Natural killer cell (primary cell): Measurements from ENCODE around the gene COL3A1. TPM values are rescaled to one million over a fixed set of nuclear protein-coding genes. Genes with fewer than 3 reads are reported as not detected.

ENCODE experiments used
- ATAC-seq, 3 donors: fragments of 150-1000 bp in 2 of 3; fragments of 200-7000 bp in 1 of 3; cut with Tn5 transposase; 1 replicate in 1 of 3; 2 replicates in 2 of 3; pipeline ENCODE4 v1.10.0; 2021; ENCODE audit warnings: mild to moderate bottlenecking in 2 of 3, moderate library complexity in 2 of 3
- DNase-seq, 2 donors: peaks; one replicate each; pipeline versions ENCODE4 v3.0.0 to v3.0.0-alpha.2; 2013 to 2021; ENCODE audit warnings: mixed read lengths in 1 of 2
- H3K27ac ChIP-seq: one replicate; pipeline ENCODE4 v1.5.1; 2013; ENCODE audit warnings: mild to moderate bottlenecking, low read length
- H3K27me3 ChIP-seq: one replicate; pipeline ENCODE4 v1.6.1; 2013; ENCODE audit warnings: low read length; ENCODE audit not compliant: control insufficient read depth, insufficient read depth
- H3K36me3 ChIP-seq: one replicate; pipeline ENCODE4 v1.6.1; 2013; ENCODE audit warnings: low read length; ENCODE audit not compliant: control insufficient read depth, insufficient read depth
- H3K4me1 ChIP-seq: one replicate; pipeline ENCODE4 v1.6.1; 2013; ENCODE audit warnings: low read length; ENCODE audit not compliant: control insufficient read depth, insufficient read depth
- H3K4me3 ChIP-seq: one replicate; pipeline ENCODE4 v1.5.1; 2013; ENCODE audit warnings: low read length
- H3K9me3 ChIP-seq: one replicate; pipeline ENCODE4 v1.6.1; 2013; ENCODE audit warnings: low read length; ENCODE audit not compliant: control insufficient read depth, insufficient read depth
- H3K27ac Mint-ChIP-seq, 2 donors: one replicate each; pipeline ENCODE4 v1.8.0; 2022; ENCODE audit warnings: mild to moderate bottlenecking in 2 of 2, mixed read lengths in 2 of 2, moderate library complexity in 1 of 2
- H3K27me3 Mint-ChIP-seq, 2 donors: one replicate each; pipeline ENCODE4 v1.8.0; 2022; ENCODE audit warnings: low read depth in 2 of 2, mixed read lengths in 2 of 2
- H3K36me3 Mint-ChIP-seq: one replicate; pipeline ENCODE4 v1.8.0; 2022; ENCODE audit warnings: mixed read lengths
- H3K4me1 Mint-ChIP-seq, 2 donors: one replicate each; pipeline ENCODE4 v1.8.0; 2022; ENCODE audit warnings: mixed read lengths in 2 of 2
- H3K4me3 Mint-ChIP-seq: one replicate; pipeline ENCODE4 v1.8.0; 2022; ENCODE audit warnings: mild to moderate bottlenecking, moderate library complexity, mixed read lengths
- H3K9me3 Mint-ChIP-seq, 2 donors: one replicate each; pipeline ENCODE4 v1.8.0; 2022; ENCODE audit warnings: mixed read lengths in 2 of 2
- CTCF ChIP-seq: fragments of 200-600 bp; IDR thresholded peaks from one replicate; pipeline ENCODE4 v1.8.0; 2022; ENCODE audit warnings: antibody characterized with exemption
- WGBS: methylation state at CpG from one replicate; pipeline ENCODE4 v1.1.7; 2013; ENCODE audit warnings: missing lambda C conversion rate; ENCODE audit not compliant: insufficient coverage; 5-methylcytosine and 5-hydroxymethylcytosine counted together
- intact Hi-C: fragments of 100-400 bp; cut with micrococcal nuclease; formaldehyde crosslinking; loops from one replicate; pipeline ENCODE4 v1.14.2; 2022
- total RNA-seq, 4 donors: library from RNA; stranded (reverse); fragments of 120-200 nt in 1 of 4; gene quantifications; one replicate each; pipeline versions ENCODE4 v1.2.3 to v1.2.4, GENCODE V29; 2013 to 2022

The COL3A1 gene
- total RNA-seq, 3 donors from 2014 or later (not counting 1 experiment from before 2014, with no cell fraction given), result not detected

- Mint-ChIP-seq H3K27ac (no peak overlapping the region), H3K9me3 (no peaks in the 10 kb centered on the region), H3K4me3 (no peak overlapping the region), H3K36me3 (no peaks in the 10 kb centered on the region), H3K4me1 (no peaks in the 10 kb centered on the region), H3K27me3 (no peaks in the 10 kb centered on the region)
- Histone ChIP-seq H3K36me3 (no peaks in the 10 kb centered on the region), H3K4me3 (no peak overlapping the region), H3K27me3 (no peaks in the 10 kb centered on the region), H3K27ac (no peak overlapping the region), H3K4me1 (no peaks in the 10 kb centered on the region), H3K9me3 (no peaks in the 10 kb centered on the region)
- WGBS, result 90% methylated on average over 3 of the region's 4 CpGs
- no peak for TF ChIP-seq CTCF
- intact Hi-C loops, result no loop called here
- DNase-seq (no peak), ATAC-seq (no peak)
These were observed 82.3 kb downstream of the COL3A1 start for GRCh38 chr2:189056200-189057106.

- Mint-ChIP-seq H3K4me3 (no peak overlapping the region), H3K27me3 (no peaks in the 10 kb centered on the region), H3K36me3 (no peaks in the 10 kb centered on the region), H3K9me3 (no peaks in the 10 kb centered on the region), H3K27ac (no peak overlapping the region), H3K4me1 (no peaks in the 10 kb centered on the region)
- ATAC-seq, result no peak
- no peaks in the 10 kb centered on the region for H3K36me3 ChIP-seq
- WGBS, result no CpG with 5 or more reads among the region's 2 CpGs
- no peaks in the 10 kb centered on the region for H3K4me1 ChIP-seq
- no peak overlapping the region for H3K4me3 ChIP-seq
- TF ChIP-seq CTCF, result no peak
- intact Hi-C loops, result no loop called here
- DNase-seq, result no peak
- H3K27me3 ChIP-seq, result no peaks in the 10 kb centered on the region
- H3K9me3 ChIP-seq, result no peaks in the 10 kb centered on the region
- no peak overlapping the region for H3K27ac ChIP-seq
These were observed 83.1 kb downstream of the COL3A1 start for GRCh38 chr2:189057316-189057715.

GRCh38 chr2:189060096-189060642, 86.0 kb downstream of the COL3A1 start:
- no peaks in the 10 kb centered on the region for H3K9me3 ChIP-seq
- no peaks in the 10 kb centered on the region for H3K9me3 Mint-ChIP-seq
- TF ChIP-seq CTCF, result no peak
- no peak overlapping the region for H3K4me3 ChIP-seq
- WGBS, result no CpG with 5 or more reads among the region's 1 CpG
- intact Hi-C loops, result no loop called here
- DNase-seq (no peak), ATAC-seq (no peak)
- no peaks in the 10 kb centered on the region for H3K27me3 Mint-ChIP-seq
- no peak overlapping the region for H3K27ac Mint-ChIP-seq
- H3K4me1 Mint-ChIP-seq, result no peaks in the 10 kb centered on the region
- no peaks in the 10 kb centered on the region for H3K36me3 Mint-ChIP-seq
- H3K27ac ChIP-seq, result no peak overlapping the region
- H3K4me3 Mint-ChIP-seq, result no peak overlapping the region
- no peaks in the 10 kb centered on the region for H3K4me1 ChIP-seq
- no peaks in the 10 kb centered on the region for H3K36me3 ChIP-seq
- no peaks in the 10 kb centered on the region for H3K27me3 ChIP-seq

Other genes starting within 250 kb of the COL3A1 start
- gene COL5A2, start 205.4 kb downstream of the COL3A1 start, total RNA-seq, result under 1 TPM; 0.38 to 0.68 (median 0.63) TPM